SK-N-SH (cell line): ENCODE measurements around the gene TMEM107. TPM values are rescaled to one million over a fixed set of nuclear protein-coding genes. Genes with fewer than 3 reads are reported as not detected.

Experiments used
- CTCF ChIA-PET: fragments of 300-600, 350-600 bp; formaldehyde crosslinking; extraction: SDS; loops from one replicate; lab custom pipeline; 2021; lab: Yijun Ruan, JAX
- POLR2A ChIA-PET: fragments of 350-600 bp; sonication (Branson Sonifier 250); formaldehyde crosslinking; extraction: SDS; loops from one replicate; lab custom pipeline; 2020; ENCODE audit warnings: antibody characterized with exemption, inconsistent platforms; lab: Yijun Ruan, JAX
- DNase-seq: peaks from one replicate; pipeline ENCODE4 v3.0.0; 2012
- H2AFZ ChIP-seq: fragments of 200-600 bp; sonication (generic); 2 replicates; pipeline ENCODE4 v1.8.1; 2016; ENCODE audit warnings: antibody characterized with exemption, mild to moderate bottlenecking, low read depth
- H3F3A ChIP-seq: fragments of 200-600 bp; sonication (generic); replicated peaks from 2 replicates; pipeline ENCODE3; 2016; ENCODE audit warnings: antibody characterized with exemption, mild to moderate bottlenecking; ENCODE audit not compliant: insufficient read depth
- H3K27ac ChIP-seq, 2 experiments: fragments of 200-500 bp in 1 of 2; fragments of 200-600 bp in 1 of 2; sonication (Bioruptor generic) in 1 of 2; sonication (generic), shearing (Covaris generic) in 1 of 2; 2 replicates each; pipeline versions ENCODE4 v1.5.1 to v1.6.1; 2014 to 2016; ENCODE audit warnings: low read depth in 2 of 2, inconsistent platforms in 1 of 2, low read length in 1 of 2, mild to moderate bottlenecking in 1 of 2, mixed read lengths in 1 of 2
- H3K27me3 ChIP-seq: fragments of 200-600 bp; sonication (generic), shearing (Covaris generic); 2 replicates; pipeline ENCODE4 v1.6.1; 2016; ENCODE audit warnings: mixed run types; ENCODE audit not compliant: insufficient read depth
- H3K36me3 ChIP-seq, 2 experiments: fragments of 200-500 bp in 1 of 2; fragments of 200-600 bp in 1 of 2; sonication (Bioruptor generic) in 1 of 2; sonication (generic) in 1 of 2; replicated peaks in 1 of 2; 2 replicates each; pipeline versions ENCODE3 to v1.5.1; 2014 to 2016; ENCODE audit warnings: low read length in 1 of 2, mild to moderate bottlenecking in 1 of 2; ENCODE audit not compliant: insufficient read depth in 2 of 2, control insufficient read depth in 1 of 2
- H3K4me1 ChIP-seq, 2 experiments: fragments of 200-500 bp in 1 of 2; fragments of 200-600 bp in 1 of 2; sonication (Bioruptor generic) in 1 of 2; sonication (generic), shearing (Covaris generic) in 1 of 2; 2 replicates each; pipeline versions ENCODE4 v1.5.1 to v1.6.1; 2014 to 2016; ENCODE audit warnings: low read depth in 1 of 2, low read length in 1 of 2, mixed run types in 1 of 2; ENCODE audit not compliant: insufficient read depth in 2 of 2, control insufficient read depth in 1 of 2
- H3K4me2 ChIP-seq: fragments of 200-600 bp; sonication (generic), shearing (Covaris generic); 2 replicates; pipeline ENCODE4 v1.6.1; 2017; ENCODE audit warnings: mixed run types
- H3K4me3 ChIP-seq, 2 experiments: fragments of 200-500 bp in 1 of 2; fragments of 200-600 bp in 1 of 2; sonication (Bioruptor generic) in 1 of 2; sonication (generic), shearing (Covaris generic) in 1 of 2; 2 replicates each; pipeline versions ENCODE4 v1.5.1 to v1.8.1; 2014 to 2016; ENCODE audit warnings: low read depth in 2 of 2, inconsistent platforms in 1 of 2, low read length in 1 of 2, mild to moderate bottlenecking in 1 of 2, mixed read lengths in 1 of 2, moderate library complexity in 1 of 2
- H3K79me2 ChIP-seq: fragments of 200-600 bp; sonication (generic); 2 replicates; pipeline ENCODE4 v1.8.1; 2017; ENCODE audit warnings: mild to moderate bottlenecking; ENCODE audit not compliant: insufficient read depth
- H3K9ac ChIP-seq: fragments of 200-600 bp; sonication (generic); 2 replicates; pipeline ENCODE4 v1.6.1; 2017; ENCODE audit warnings: mixed run types
- H3K9me2 ChIP-seq: fragments of 200-600 bp; sonication (generic); 2 replicates; pipeline ENCODE4 v1.6.1; 2017; ENCODE audit warnings: mixed run types
- H3K9me3 ChIP-seq: fragments of 200-600 bp; sonication (generic); 2 replicates; pipeline ENCODE4 v1.6.1; 2017; ENCODE audit warnings: mixed run types, mild to moderate bottlenecking, moderate library complexity
- H4K20me1 ChIP-seq: fragments of 200-600 bp; sonication (generic); 2 replicates; pipeline ENCODE4 v1.6.1; 2017; ENCODE audit warnings: mild to moderate bottlenecking, mixed run types; ENCODE audit not compliant: insufficient read depth
- CTCF ChIP-seq: fragments of 200-600 bp; sonication (generic); IDR thresholded peaks from 2 replicates; pipeline ENCODE4 v1.6.1; 2017; ENCODE audit warnings: antibody characterized with exemption, mild to moderate bottlenecking, moderate library complexity
- ELF1 ChIP-seq: IDR thresholded peaks from 2 replicates; pipeline ENCODE4 v1.4.0; 2012
- EZH2phosphoT487 ChIP-seq: fragments of 200-600 bp; sonication (generic); IDR thresholded peaks from 2 replicates; pipeline ENCODE4 v1.6.1; 2017; ENCODE audit warnings: low read depth, mixed run types, mild to moderate bottlenecking, antibody characterized with exemption, moderate library complexity, borderline replicate concordance
- FOXM1 ChIP-seq: IDR thresholded peaks from 2 replicates; pipeline ENCODE4 v1.4.0; 2012; ENCODE audit warnings: low read depth, mild to moderate bottlenecking
- GABPA ChIP-seq: IDR thresholded peaks from 2 replicates; pipeline ENCODE4 v1.4.0; 2012; ENCODE audit warnings: low read depth, mild to moderate bottlenecking
- IRF3 ChIP-seq: fragments of 150-350 bp; IDR thresholded peaks from 2 replicates; pipeline ENCODE4 v1.6.1; 2016; ENCODE audit warnings: mild to moderate bottlenecking, low read depth, low read length
- MAX ChIP-seq: IDR thresholded peaks from 2 replicates; pipeline ENCODE4 v1.4.0; 2012; ENCODE audit warnings: low read depth
- PBX3 ChIP-seq: IDR thresholded peaks from 2 replicates; pipeline ENCODE4; 2012
- POLR2AphosphoS5 ChIP-seq: IDR thresholded peaks from 2 replicates; pipeline ENCODE4 v1.6.1; 2012; ENCODE audit warnings: low read depth, low read length
- RCOR1 ChIP-seq: fragments of 150-350 bp; IDR thresholded peaks from 2 replicates; pipeline ENCODE4 v1.6.1; 2017; ENCODE audit warnings: antibody characterized with exemption, low read length
- RFX5 ChIP-seq: IDR thresholded peaks from 2 replicates; pipeline ENCODE4 v1.6.1; 2012; ENCODE audit warnings: mild to moderate bottlenecking, improper control_type of control experiment, low read length
- RXRA ChIP-seq: IDR thresholded peaks from 2 replicates; pipeline ENCODE4 v1.4.0; 2012; ENCODE audit warnings: low read depth, mild to moderate bottlenecking, borderline replicate concordance
- SIN3A ChIP-seq: IDR thresholded peaks from 2 replicates; pipeline ENCODE4 v1.6.1; 2012; ENCODE audit warnings: low read depth, mild to moderate bottlenecking, low read length, moderate library complexity, borderline replicate concordance
- SMC3 ChIP-seq: IDR thresholded peaks from 2 replicates; pipeline ENCODE4 v1.6.1; 2012; ENCODE audit warnings: low read depth, low read length, improper control_type of control experiment
- TAF1 ChIP-seq: IDR thresholded peaks from 2 replicates; pipeline ENCODE4 v1.6.1; 2012; ENCODE audit warnings: low read depth, mild to moderate bottlenecking, low read length, moderate library complexity, borderline replicate concordance
- USF1 ChIP-seq: IDR thresholded peaks from 2 replicates; pipeline ENCODE4 v1.4.0; 2012; ENCODE audit warnings: low read depth, borderline replicate concordance
- ZBTB33 ChIP-seq: IDR thresholded peaks from 2 replicates; pipeline ENCODE4 v1.4.0; 2012; ENCODE audit warnings: low read depth, borderline replicate concordance
- WGBS: methylation state at CpG from one replicate; pipeline ENCODE4 v1.1.6; 2017; ENCODE audit warnings: low lambda C conversion rate; 5-methylcytosine and 5-hydroxymethylcytosine counted together
- polyA plus RNA-seq, 3 experiments: library from polyadenylated mRNA; depleted of rRNA; stranded (reverse); fragments of >200 nt; gene quantifications; 2 replicates each; pipeline ENCODE4 v1.2.3, GENCODE V29; 2012

Gene TMEM107
- polyA plus RNA-seq, 1 of the 3 experiments (the other 2 are of a cell fraction) = 18.6 TPM

- TF ChIP-seq MAX = no peak
- TF ChIP-seq RFX5 = no peak
- no peak for TF ChIP-seq USF1
- TF ChIP-seq EZH2phosphoT487 = no peak
- no peak for TF ChIP-seq ZBTB33
- TF ChIP-seq RCOR1 = no peak
- no peak for TF ChIP-seq POLR2AphosphoS5
- TF ChIP-seq FOXM1 = no peak
- TF ChIP-seq, all 33 proteins: peak for 0
These were observed 14.3 kb upstream of the TMEM107 start (continued) for GRCh38 chr17:8190506-8190905.

- Histone ChIP-seq H3F3A (peaks cover 43% of the 10 kb centered on the region), H3K36me3 (no peaks in the 10 kb centered on the region), H3K4me1 (peaks cover 9 to 33% of the 10 kb centered on the region in 2 experiments; a peak in 3 of 4 replicates), H3K9ac (peak within 1 kb of the TSS; percentile 85), H3K9me2 (no peaks in the 10 kb centered on the region), H3K9me3 (no peaks in the 10 kb centered on the region), H3K4me3 (peak within 1 kb of the TSS; percentile 79 to 86), H2AFZ (peak within 1 kb of the TSS; percentile 79), H3K79me2 (peaks cover 18% of the 10 kb centered on the region; the same call in 1 of the 2 replicates), H4K20me1 (peaks cover 13% of the 10 kb centered on the region), H3K27me3 (no peaks in the 10 kb centered on the region), H3K4me2 (peak within 1 kb of the TSS; percentile 93), H3K27ac (peak within 1 kb of the TSS; percentile 79 to 80)
- POLR2A ChIA-PET = interaction anchor here (0.6 to 4.4 kb wide), 8 partner anchors 10 to 38 kb away, joined by 3 to 33 read pairs (median 5); partner anchors contain the start of genes AURKB and PER1
- CTCF ChIA-PET = interaction anchor here (0.8 to 5.5 kb wide), 9 partner anchors 11 to 129 kb away, joined by 3 to 55 read pairs (median 4); partner anchors contain the start of gene ALOXE3
- WGBS = under 1% methylated on average over 25 of the region's 70 CpGs
- DNase-seq = peak; percentile 86
- TF ChIP-seq POLR2AphosphoS5 = 0 out of 2 replicates have a peak, but pooled peaks have one; percentile 18
- TF ChIP-seq USF1 = peak; percentile 88; the same call in 1 of the 2 replicates
- no peak for TF ChIP-seq RXRA
- TF ChIP-seq SIN3A = 0 out of 2 replicates have a peak, but pooled peaks have one; percentile 50
- peak; percentile 69 for TF ChIP-seq RFX5
- TF ChIP-seq ELF1 = peak; percentile 94
- TF ChIP-seq SMC3 = no peak
- TF ChIP-seq MAX = peak; percentile 82
- peak; percentile 23 for TF ChIP-seq CTCF
- no peak for TF ChIP-seq EZH2phosphoT487
- TF ChIP-seq PBX3 = peak; percentile 77
- peak; percentile 41; the same call in 1 of the 2 replicates for TF ChIP-seq TAF1
- peak; percentile 59; the same call in 1 of the 2 replicates for TF ChIP-seq IRF3
- peak; percentile 71; the same call in 1 of the 2 replicates for TF ChIP-seq GABPA
These were observed 13.7 kb upstream of the TMEM107 start, which contains the start of gene BORCS6 for GRCh38 chr17:8189711-8190477. TSS of gene BORCS6 (minus strand) at chr17:8190180. CDS start at chr17:8190140, 40 bp downstream.
